SK-N-SH (cell line): ENCODE measurements around the gene KRT13. TPM values are rescaled to one million over a fixed set of nuclear protein-coding genes. Genes with fewer than 3 reads are reported as not detected.

ENCODE experiments used
- CTCF ChIA-PET: fragments of 300-600, 350-600 bp; formaldehyde crosslinking; extraction: SDS; loops from one replicate; lab custom pipeline; 2021; lab: Yijun Ruan, JAX
- POLR2A ChIA-PET: fragments of 350-600 bp; sonication (Branson Sonifier 250); formaldehyde crosslinking; extraction: SDS; loops from one replicate; lab custom pipeline; 2020; ENCODE audit warnings: antibody characterized with exemption, inconsistent platforms; lab: Yijun Ruan, JAX
- DNase-seq: peaks from one replicate; pipeline ENCODE4 v3.0.0; 2012
- H2AFZ ChIP-seq: fragments of 200-600 bp; sonication (generic); 2 replicates; pipeline ENCODE4 v1.8.1; 2016; ENCODE audit warnings: antibody characterized with exemption, mild to moderate bottlenecking, low read depth
- H3F3A ChIP-seq: fragments of 200-600 bp; sonication (generic); replicated peaks from 2 replicates; pipeline ENCODE3; 2016; ENCODE audit warnings: antibody characterized with exemption, mild to moderate bottlenecking; ENCODE audit not compliant: insufficient read depth
- H3K27ac ChIP-seq, 2 experiments: fragments of 200-500 bp in 1 of 2; fragments of 200-600 bp in 1 of 2; sonication (Bioruptor generic) in 1 of 2; sonication (generic), shearing (Covaris generic) in 1 of 2; 2 replicates each; pipeline versions ENCODE4 v1.5.1 to v1.6.1; 2014 to 2016; ENCODE audit warnings: low read depth in 2 of 2, inconsistent platforms in 1 of 2, low read length in 1 of 2, mild to moderate bottlenecking in 1 of 2, mixed read lengths in 1 of 2
- H3K27me3 ChIP-seq: fragments of 200-600 bp; sonication (generic), shearing (Covaris generic); 2 replicates; pipeline ENCODE4 v1.6.1; 2016; ENCODE audit warnings: mixed run types; ENCODE audit not compliant: insufficient read depth
- H3K36me3 ChIP-seq, 2 experiments: fragments of 200-500 bp in 1 of 2; fragments of 200-600 bp in 1 of 2; sonication (Bioruptor generic) in 1 of 2; sonication (generic) in 1 of 2; replicated peaks in 1 of 2; 2 replicates each; pipeline versions ENCODE3 to v1.5.1; 2014 to 2016; ENCODE audit warnings: low read length in 1 of 2, mild to moderate bottlenecking in 1 of 2; ENCODE audit not compliant: insufficient read depth in 2 of 2, control insufficient read depth in 1 of 2
- H3K4me1 ChIP-seq, 2 experiments: fragments of 200-500 bp in 1 of 2; fragments of 200-600 bp in 1 of 2; sonication (Bioruptor generic) in 1 of 2; sonication (generic), shearing (Covaris generic) in 1 of 2; 2 replicates each; pipeline versions ENCODE4 v1.5.1 to v1.6.1; 2014 to 2016; ENCODE audit warnings: low read depth in 1 of 2, low read length in 1 of 2, mixed run types in 1 of 2; ENCODE audit not compliant: insufficient read depth in 2 of 2, control insufficient read depth in 1 of 2
- H3K4me2 ChIP-seq: fragments of 200-600 bp; sonication (generic), shearing (Covaris generic); 2 replicates; pipeline ENCODE4 v1.6.1; 2017; ENCODE audit warnings: mixed run types
- H3K4me3 ChIP-seq, 2 experiments: fragments of 200-500 bp in 1 of 2; fragments of 200-600 bp in 1 of 2; sonication (Bioruptor generic) in 1 of 2; sonication (generic), shearing (Covaris generic) in 1 of 2; 2 replicates each; pipeline versions ENCODE4 v1.5.1 to v1.8.1; 2014 to 2016; ENCODE audit warnings: low read depth in 2 of 2, inconsistent platforms in 1 of 2, low read length in 1 of 2, mild to moderate bottlenecking in 1 of 2, mixed read lengths in 1 of 2, moderate library complexity in 1 of 2
- H3K79me2 ChIP-seq: fragments of 200-600 bp; sonication (generic); 2 replicates; pipeline ENCODE4 v1.8.1; 2017; ENCODE audit warnings: mild to moderate bottlenecking; ENCODE audit not compliant: insufficient read depth
- H3K9ac ChIP-seq: fragments of 200-600 bp; sonication (generic); 2 replicates; pipeline ENCODE4 v1.6.1; 2017; ENCODE audit warnings: mixed run types
- H3K9me2 ChIP-seq: fragments of 200-600 bp; sonication (generic); 2 replicates; pipeline ENCODE4 v1.6.1; 2017; ENCODE audit warnings: mixed run types
- H3K9me3 ChIP-seq: fragments of 200-600 bp; sonication (generic); 2 replicates; pipeline ENCODE4 v1.6.1; 2017; ENCODE audit warnings: mixed run types, mild to moderate bottlenecking, moderate library complexity
- H4K20me1 ChIP-seq: fragments of 200-600 bp; sonication (generic); 2 replicates; pipeline ENCODE4 v1.6.1; 2017; ENCODE audit warnings: mild to moderate bottlenecking, mixed run types; ENCODE audit not compliant: insufficient read depth
- EZH2phosphoT487 ChIP-seq: fragments of 200-600 bp; sonication (generic); IDR thresholded peaks from 2 replicates; pipeline ENCODE4 v1.6.1; 2017; ENCODE audit warnings: low read depth, mixed run types, mild to moderate bottlenecking, antibody characterized with exemption, moderate library complexity, borderline replicate concordance
- FOSL2 ChIP-seq: IDR thresholded peaks from 2 replicates; pipeline ENCODE4 v1.4.0; 2012; ENCODE audit warnings: low read depth, mild to moderate bottlenecking, moderate library complexity, borderline replicate concordance
- FOXM1 ChIP-seq: IDR thresholded peaks from 2 replicates; pipeline ENCODE4 v1.4.0; 2012; ENCODE audit warnings: low read depth, mild to moderate bottlenecking
- GABPA ChIP-seq: IDR thresholded peaks from 2 replicates; pipeline ENCODE4 v1.4.0; 2012; ENCODE audit warnings: low read depth, mild to moderate bottlenecking
- GATA2 ChIP-seq: sonication (generic); formaldehyde crosslinking; IDR thresholded peaks from 2 replicates; pipeline ENCODE4 v1.5.0; 2020; ENCODE audit warnings: mild to moderate bottlenecking, missing genetic modification reagents
- JUND ChIP-seq: IDR thresholded peaks from 2 replicates; pipeline ENCODE4 v1.4.0; 2012
- NFIC ChIP-seq: IDR thresholded peaks from 2 replicates; pipeline ENCODE4 v1.4.0; 2012; ENCODE audit warnings: borderline replicate concordance
- NRF1 ChIP-seq: IDR thresholded peaks from 2 replicates; pipeline ENCODE4 v1.6.1; 2012; ENCODE audit warnings: low read depth, mild to moderate bottlenecking, low read length
- RAD21 ChIP-seq: IDR thresholded peaks from 2 replicates; pipeline ENCODE4 v1.6.1; 2012; ENCODE audit warnings: mild to moderate bottlenecking, low read length
- TAF1 ChIP-seq: IDR thresholded peaks from 2 replicates; pipeline ENCODE4 v1.6.1; 2012; ENCODE audit warnings: low read depth, mild to moderate bottlenecking, low read length, moderate library complexity, borderline replicate concordance
- TEAD4 ChIP-seq: IDR thresholded peaks from 2 replicates; pipeline ENCODE4 v1.4.0; 2012; ENCODE audit warnings: mild to moderate bottlenecking, borderline replicate concordance; ENCODE audit not compliant: insufficient read depth
- YY1 ChIP-seq: IDR thresholded peaks from 2 replicates; pipeline ENCODE4 v1.4.0; 2012; ENCODE audit warnings: low read depth, mild to moderate bottlenecking
- WGBS: methylation state at CpG from one replicate; pipeline ENCODE4 v1.1.6; 2017; ENCODE audit warnings: low lambda C conversion rate; 5-methylcytosine and 5-hydroxymethylcytosine counted together
- polyA plus RNA-seq, 3 experiments: library from polyadenylated mRNA; depleted of rRNA; stranded (reverse); fragments of >200 nt; gene quantifications; 2 replicates each; pipeline ENCODE4 v1.2.3, GENCODE V29; 2012
- TF ChIP-seq, protein P1 (sequence below): IDR thresholded peaks from 2 replicates; pipeline ENCODE4 v1.4.0; 2012; ENCODE audit warnings: low read depth, borderline replicate concordance
- TF ChIP-seq, protein P2 (sequence below): fragments of 150-350 bp; IDR thresholded peaks from 2 replicates; pipeline ENCODE4 v1.6.1; 2017; ENCODE audit warnings: antibody characterized with exemption, low read length, low read depth, borderline replicate concordance
- TF ChIP-seq, protein P3 (sequence below): IDR thresholded peaks from 2 replicates; pipeline ENCODE4 v1.6.1; 2012; ENCODE audit warnings: mild to moderate bottlenecking, low read depth, low read length, moderate library complexity
- TF ChIP-seq, protein P4 (sequence below): IDR thresholded peaks from 2 replicates; pipeline ENCODE4 v1.4.0; 2012; ENCODE audit warnings: low read depth, borderline replicate concordance

KRT13 gene
- polyA plus RNA-seq, 1 of the 3 experiments (the other 2 are of a cell fraction), result 0.39 TPM

DNA sequence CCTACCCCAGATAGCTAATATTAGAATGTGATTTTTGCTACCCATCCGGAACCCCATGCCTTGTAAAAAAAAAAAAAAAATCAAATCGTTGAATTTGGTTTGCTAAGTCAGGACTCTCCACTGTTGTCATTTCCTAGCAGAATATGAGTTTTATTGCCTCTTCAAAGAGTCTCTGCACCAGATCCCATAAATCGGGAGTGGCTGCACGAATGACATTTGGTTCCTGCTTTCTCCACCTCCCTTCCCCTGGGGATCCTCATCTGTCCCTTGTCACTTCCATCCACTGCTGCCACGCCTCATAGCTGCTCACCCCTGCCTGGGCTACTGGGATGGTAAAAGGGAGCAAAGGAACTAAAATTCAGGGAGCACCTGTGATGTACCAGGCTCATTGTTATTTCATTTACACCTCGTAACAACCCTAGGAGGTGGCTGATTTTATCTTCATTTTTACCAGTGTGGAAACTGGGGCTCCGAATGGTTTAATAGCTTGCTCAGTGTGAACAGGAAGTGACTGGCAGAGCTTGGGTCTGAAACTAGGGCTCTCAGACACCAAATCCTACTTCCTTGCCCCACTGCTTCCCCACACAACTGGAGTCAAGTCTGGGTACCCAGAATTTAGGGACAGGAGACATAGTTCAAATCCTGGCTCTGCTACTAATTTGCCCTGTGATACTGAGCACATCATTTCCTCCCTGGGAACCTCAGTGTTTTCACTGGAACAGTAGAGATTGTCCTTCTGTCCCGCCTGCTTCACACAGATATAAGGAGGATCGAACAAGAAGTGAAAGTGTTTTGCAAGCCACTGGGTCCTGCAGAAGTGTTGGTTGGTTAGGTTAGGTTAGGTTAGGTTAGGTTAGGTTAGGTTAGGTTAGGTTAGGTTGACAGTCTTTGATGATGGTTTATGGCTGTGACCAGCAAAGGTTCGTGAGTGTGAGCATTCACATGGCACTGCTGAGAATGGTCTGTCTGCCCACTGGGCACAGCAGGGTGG is 15.1 kb downstream of the KRT13 start:
- H3K9me3 ChIP-seq, result no peaks in the 10 kb centered on the region
- H3K27ac ChIP-seq, result no peak overlapping the region
- no peak overlapping the region for H3K4me2 ChIP-seq
- ChIA-PET POLR2A (no interaction called here), CTCF (interaction anchor here (8.5 kb wide), 1 partner anchor 59 kb away, joined by 67 read pairs; no protein-coding TSS in a partner anchor)
- H3K4me1 ChIP-seq, result peaks cover 2 to 9% of the 10 kb centered on the region in 2 experiments; a peak in 2 of 4 replicates
- H2AFZ ChIP-seq, result no peak overlapping the region
- no peaks in the 10 kb centered on the region for H3F3A ChIP-seq
- H3K9ac ChIP-seq, result no peak overlapping the region
- no peaks in the 10 kb centered on the region for H3K79me2 ChIP-seq
- TF ChIP-seq NFIC (no peak), TEAD4 (no peak), RAD21 (no peak), JUND (no peak), YY1 (no peak), FOSL2 (no peak), NRF1 (no peak), GABPA (no peak), EZH2phosphoT487 (no peak), GATA2 (CRISPR knock-in tag) (no peak), FOXM1 (no peak), TAF1 (no peak)
- TF ChIP-seq, protein P1, sequence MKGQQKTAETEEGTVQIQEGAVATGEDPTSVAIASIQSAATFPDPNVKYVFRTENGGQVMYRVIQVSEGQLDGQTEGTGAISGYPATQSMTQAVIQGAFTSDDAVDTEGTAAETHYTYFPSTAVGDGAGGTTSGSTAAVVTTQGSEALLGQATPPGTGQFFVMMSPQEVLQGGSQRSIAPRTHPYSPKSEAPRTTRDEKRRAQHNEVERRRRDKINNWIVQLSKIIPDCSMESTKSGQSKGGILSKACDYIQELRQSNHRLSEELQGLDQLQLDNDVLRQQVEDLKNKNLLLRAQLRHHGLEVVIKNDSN, result no peak
- TF ChIP-seq, protein P2, sequence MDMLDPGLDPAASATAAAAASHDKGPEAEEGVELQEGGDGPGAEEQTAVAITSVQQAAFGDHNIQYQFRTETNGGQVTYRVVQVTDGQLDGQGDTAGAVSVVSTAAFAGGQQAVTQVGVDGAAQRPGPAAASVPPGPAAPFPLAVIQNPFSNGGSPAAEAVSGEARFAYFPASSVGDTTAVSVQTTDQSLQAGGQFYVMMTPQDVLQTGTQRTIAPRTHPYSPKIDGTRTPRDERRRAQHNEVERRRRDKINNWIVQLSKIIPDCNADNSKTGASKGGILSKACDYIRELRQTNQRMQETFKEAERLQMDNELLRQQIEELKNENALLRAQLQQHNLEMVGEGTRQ, result no peak
- TF ChIP-seq, protein P3, sequence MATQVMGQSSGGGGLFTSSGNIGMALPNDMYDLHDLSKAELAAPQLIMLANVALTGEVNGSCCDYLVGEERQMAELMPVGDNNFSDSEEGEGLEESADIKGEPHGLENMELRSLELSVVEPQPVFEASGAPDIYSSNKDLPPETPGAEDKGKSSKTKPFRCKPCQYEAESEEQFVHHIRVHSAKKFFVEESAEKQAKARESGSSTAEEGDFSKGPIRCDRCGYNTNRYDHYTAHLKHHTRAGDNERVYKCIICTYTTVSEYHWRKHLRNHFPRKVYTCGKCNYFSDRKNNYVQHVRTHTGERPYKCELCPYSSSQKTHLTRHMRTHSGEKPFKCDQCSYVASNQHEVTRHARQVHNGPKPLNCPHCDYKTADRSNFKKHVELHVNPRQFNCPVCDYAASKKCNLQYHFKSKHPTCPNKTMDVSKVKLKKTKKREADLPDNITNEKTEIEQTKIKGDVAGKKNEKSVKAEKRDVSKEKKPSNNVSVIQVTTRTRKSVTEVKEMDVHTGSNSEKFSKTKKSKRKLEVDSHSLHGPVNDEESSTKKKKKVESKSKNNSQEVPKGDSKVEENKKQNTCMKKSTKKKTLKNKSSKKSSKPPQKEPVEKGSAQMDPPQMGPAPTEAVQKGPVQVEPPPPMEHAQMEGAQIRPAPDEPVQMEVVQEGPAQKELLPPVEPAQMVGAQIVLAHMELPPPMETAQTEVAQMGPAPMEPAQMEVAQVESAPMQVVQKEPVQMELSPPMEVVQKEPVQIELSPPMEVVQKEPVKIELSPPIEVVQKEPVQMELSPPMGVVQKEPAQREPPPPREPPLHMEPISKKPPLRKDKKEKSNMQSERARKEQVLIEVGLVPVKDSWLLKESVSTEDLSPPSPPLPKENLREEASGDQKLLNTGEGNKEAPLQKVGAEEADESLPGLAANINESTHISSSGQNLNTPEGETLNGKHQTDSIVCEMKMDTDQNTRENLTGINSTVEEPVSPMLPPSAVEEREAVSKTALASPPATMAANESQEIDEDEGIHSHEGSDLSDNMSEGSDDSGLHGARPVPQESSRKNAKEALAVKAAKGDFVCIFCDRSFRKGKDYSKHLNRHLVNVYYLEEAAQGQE, result no peak
- TF ChIP-seq, protein P4, sequence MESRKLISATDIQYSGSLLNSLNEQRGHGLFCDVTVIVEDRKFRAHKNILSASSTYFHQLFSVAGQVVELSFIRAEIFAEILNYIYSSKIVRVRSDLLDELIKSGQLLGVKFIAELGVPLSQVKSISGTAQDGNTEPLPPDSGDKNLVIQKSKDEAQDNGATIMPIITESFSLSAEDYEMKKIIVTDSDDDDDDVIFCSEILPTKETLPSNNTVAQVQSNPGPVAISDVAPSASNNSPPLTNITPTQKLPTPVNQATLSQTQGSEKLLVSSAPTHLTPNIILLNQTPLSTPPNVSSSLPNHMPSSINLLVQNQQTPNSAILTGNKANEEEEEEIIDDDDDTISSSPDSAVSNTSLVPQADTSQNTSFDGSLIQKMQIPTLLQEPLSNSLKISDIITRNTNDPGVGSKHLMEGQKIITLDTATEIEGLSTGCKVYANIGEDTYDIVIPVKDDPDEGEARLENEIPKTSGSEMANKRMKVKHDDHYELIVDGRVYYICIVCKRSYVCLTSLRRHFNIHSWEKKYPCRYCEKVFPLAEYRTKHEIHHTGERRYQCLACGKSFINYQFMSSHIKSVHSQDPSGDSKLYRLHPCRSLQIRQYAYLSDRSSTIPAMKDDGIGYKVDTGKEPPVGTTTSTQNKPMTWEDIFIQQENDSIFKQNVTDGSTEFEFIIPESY, result no peak
- H3K36me3 ChIP-seq, result no peaks in the 10 kb centered on the region
- DNase-seq, result no peak
- H3K27me3 ChIP-seq, result no peaks in the 10 kb centered on the region
- H4K20me1 ChIP-seq, result no peaks in the 10 kb centered on the region
- no peak overlapping the region for H3K4me3 ChIP-seq
- no peaks in the 10 kb centered on the region for H3K9me2 ChIP-seq
- 82% methylated on average over 10 of the region's 10 CpGs for WGBS
